Activated T-helper 1 cell treated with anti-CD3 and anti-CD28 coated beads, Interleukin-2, amount 50 U/mL, for 16 hours (primary cell): Measurements from ENCODE around the gene PTPN14.

ENCODE experiments used
- DNase-seq, 2 donors: peaks; one replicate each; pipeline ENCODE4 v3.0.0-alpha.2; 2020; ENCODE audit warnings: low read depth in 1 of 2, low spot score in 1 of 2

The PTPN14 gene

GRCh38 chr1:214569357-214570004 lies 18.1 kb upstream of the PTPN14 start:
- DNase-seq, result no peak

- no peak for DNase-seq
These were observed 16.9 kb upstream of the PTPN14 start for GRCh38 chr1:214568328-214568727.

GRCh38 chr1:214567481-214567980 lies 16.1 kb upstream of the PTPN14 start:
- no peak for DNase-seq

GRCh38 chr1:214566158-214567104 lies 15.0 kb upstream of the PTPN14 start:
- DNase-seq, result no peak

- DNase-seq, result no peak
These were observed 13.9 kb upstream of the PTPN14 start for GRCh38 chr1:214565310-214565709.

- no peak for DNase-seq
These were observed 12.5 kb upstream of the PTPN14 start for GRCh38 chr1:214563881-214564280.

GRCh38 chr1:214557952-214558735 lies 6.7 kb upstream of the PTPN14 start:
- no peak for DNase-seq

GRCh38 chr1:214553142-214553710 lies 1.8 kb upstream of the PTPN14 start:
- DNase-seq, result no peak

- no peak for DNase-seq
These were observed 789 bp upstream of the PTPN14 start for GRCh38 chr1:214552174-214552608.

GRCh38 chr1:214550857-214551435 lies 456 bp downstream of the PTPN14 start:
- no peak for DNase-seq

GRCh38 chr1:214550013-214550856 lies 1.2 kb downstream of the PTPN14 start:
- DNase-seq, result no peak

- DNase-seq, result no peak
These were observed 1.8 kb downstream of the PTPN14 start for GRCh38 chr1:214549604-214550003.

- DNase-seq, result no peak
These were observed 2.4 kb downstream of the PTPN14 start for GRCh38 chr1:214548988-214549387.

- no peak for DNase-seq
These were observed 3.1 kb downstream of the PTPN14 start for GRCh38 chr1:214548271-214548670.

- DNase-seq, result no peak
These were observed 3.7 kb downstream of the PTPN14 start for GRCh38 chr1:214547747-214548146.

GRCh38 chr1:214546886-214547641 lies 4.3 kb downstream of the PTPN14 start:
- no peak for DNase-seq

GRCh38 chr1:214546084-214546483 lies 5.3 kb downstream of the PTPN14 start:
- DNase-seq, result no peak

- DNase-seq, result no peak
These were observed 6.1 kb downstream of the PTPN14 start for GRCh38 chr1:214545293-214545692.

GRCh38 chr1:214544791-214545190 lies 6.6 kb downstream of the PTPN14 start:
- DNase-seq, result no peak
